ENCODE results near the gene BEND6. TPM values are rescaled to one million over a fixed set of nuclear protein-coding genes. Genes with fewer than 3 reads are reported as not detected.

Gene BEND6
- total RNA-seq, 1 donor from 2014 or later = 0.13 TPM

DNA sequence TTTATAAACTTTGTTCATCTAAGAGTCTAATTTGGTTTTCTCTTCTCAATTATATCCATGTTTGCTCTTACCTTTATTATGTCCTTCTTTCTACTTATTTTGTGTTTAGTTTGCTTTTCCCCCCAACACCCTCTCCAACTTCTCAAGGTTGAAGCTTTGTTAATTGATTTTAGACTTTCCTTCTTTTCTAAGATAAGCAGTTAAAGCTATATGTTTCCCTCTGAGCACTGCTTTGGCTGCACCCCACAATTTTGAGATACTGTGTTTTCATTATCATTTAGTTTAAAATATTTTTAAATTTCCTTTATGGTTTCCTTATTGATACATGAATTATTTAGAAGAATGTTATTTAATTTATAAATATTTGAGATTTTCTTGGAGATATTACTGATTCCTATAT lies 13.9 kb upstream of the BEND6 start:
- no peak for DNase-seq (ENCODE audit: low read depth in 2 of 2)

- peak in 1 of 2 donors; percentile 23 for DNase-seq (ENCODE audit: low read depth in 2 of 2)
Measured at GRCh38 chr6:56944661-56945060, 10.2 kb upstream of the BEND6 start.

DNA sequence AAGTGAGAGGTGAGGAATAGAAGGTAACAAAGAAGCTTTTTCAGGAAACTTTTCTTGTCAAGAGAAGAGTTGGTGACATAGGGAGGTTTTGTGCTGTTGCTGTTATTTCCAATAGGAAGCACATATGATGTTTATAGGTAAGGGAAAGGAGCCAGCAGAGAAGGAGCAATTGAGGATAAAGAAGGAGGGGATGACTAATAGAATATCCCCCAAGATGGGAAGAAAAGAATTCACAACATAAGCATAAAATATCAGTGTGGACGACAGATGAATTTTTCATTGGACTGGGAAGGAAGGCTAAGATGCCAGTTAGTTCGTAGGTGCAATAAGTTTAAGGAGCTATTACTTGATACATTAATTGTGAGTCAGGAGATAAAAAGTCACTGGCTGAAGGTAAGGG lies 8.5 kb upstream of the BEND6 start:
- DNase-seq (ENCODE audit: low read depth in 2 of 2) = no peak

- DNase-seq (ENCODE audit: low read depth in 2 of 2) = no peak
Measured at GRCh38 chr6:56947924-56948323, 7.0 kb upstream of the BEND6 start.

GRCh38 chr6:56949265-56949664 lies 5.6 kb upstream of the BEND6 start:
- DNase-seq (ENCODE audit: low read depth in 2 of 2) = no peak

- peak in 1 of 2 donors; percentile 17 for DNase-seq (ENCODE audit: low read depth in 2 of 2)
Measured at GRCh38 chr6:56949925-56950495, 4.9 kb upstream of the BEND6 start.

- no peak for DNase-seq (ENCODE audit: low read depth in 2 of 2)
Measured at GRCh38 chr6:56951049-56951831, 3.7 kb upstream of the BEND6 start.

DNA sequence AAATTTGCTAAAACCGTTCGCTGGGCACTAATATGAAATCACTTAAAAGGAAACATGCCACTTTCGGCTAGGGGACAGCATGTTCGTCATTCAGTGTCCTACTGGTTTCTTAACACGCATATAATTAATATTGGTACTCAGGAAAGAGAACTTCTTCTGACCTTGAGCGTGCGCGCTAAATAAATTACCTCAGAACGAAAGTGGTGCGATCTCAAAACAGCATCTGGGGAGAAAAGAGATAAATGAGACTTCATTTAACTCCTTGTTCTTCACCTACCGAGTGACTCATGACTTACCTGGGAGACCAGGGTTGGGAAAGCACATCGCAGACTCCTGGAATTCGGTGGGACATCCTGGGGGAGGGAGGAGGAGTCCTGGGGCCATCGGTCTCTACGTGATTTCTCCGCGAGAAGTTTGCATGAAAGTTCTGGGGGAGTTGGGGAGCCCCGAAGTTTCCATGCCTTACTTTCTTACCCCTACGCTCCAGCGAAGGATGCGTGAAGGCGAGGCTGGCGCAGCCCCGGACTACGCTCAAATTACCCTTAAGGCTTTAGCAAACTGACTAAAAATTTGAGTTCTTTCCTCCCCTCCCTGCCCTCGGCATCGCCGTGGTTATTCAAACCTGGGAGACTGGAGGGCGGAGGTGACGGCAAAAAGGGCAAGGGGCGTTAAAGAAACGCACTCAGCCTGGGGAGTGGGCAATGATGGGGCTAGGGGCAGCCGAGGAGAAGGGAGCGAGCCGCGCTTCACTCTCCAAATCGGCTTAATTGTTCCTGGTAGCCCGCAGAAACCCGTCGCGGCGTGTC lies 1.1 kb upstream of the BEND6 start:
- DNase-seq (ENCODE audit: low read depth in 2 of 2) = peak in 1 of 2 donors; percentile 8

DNA sequence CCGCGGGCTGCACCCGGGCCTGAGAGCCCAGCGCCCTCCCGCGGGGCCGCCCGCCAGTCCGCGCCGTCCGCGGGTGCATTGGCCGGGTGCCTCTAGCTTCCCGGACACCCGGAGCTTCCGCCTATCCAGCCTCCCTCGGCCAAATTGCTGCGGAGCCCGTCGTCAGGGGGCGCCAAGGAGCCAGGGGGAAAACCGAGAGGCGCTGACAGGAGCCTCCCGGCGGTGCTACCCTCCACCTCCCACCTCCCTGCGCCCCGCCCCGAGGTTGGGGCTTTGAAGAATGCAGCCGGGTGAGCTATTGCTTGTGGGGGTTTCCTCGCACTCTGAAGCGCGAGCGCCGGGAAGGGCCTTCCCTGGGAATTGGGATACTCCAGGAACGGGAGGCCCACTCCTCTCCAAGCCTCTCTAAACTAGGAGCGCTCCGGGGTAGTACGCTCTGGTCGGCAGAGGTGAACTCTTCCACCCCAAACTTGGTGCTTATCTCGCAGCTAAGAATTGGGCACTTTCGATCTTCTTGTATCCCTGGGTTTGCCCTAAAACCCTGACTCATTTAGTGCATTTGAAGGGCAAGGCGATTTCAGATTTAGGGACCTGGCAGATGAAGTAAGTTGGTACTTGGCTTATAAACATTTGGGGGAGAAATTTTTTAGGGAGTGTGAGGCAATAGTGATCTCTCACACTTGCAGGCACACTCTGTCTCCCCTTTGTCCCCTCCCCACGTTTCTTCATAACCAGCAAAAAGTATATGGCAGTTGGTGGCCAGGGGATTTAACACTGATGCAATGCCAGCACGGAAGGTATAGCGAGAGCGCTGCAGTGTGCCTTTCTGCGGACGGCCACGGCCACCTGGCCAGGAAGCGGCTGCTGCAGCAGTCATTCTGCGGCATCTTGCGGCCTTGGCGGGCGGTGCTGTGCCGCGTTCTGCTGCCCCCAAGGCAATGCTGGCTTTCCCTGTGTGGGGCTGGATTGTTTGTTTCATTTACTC lies 556 bp downstream of the BEND6 start:
- DNase-seq (ENCODE audit: low read depth in 2 of 2) = peak; percentile 18 to 88

- DNase-seq (ENCODE audit: low read depth in 2 of 2) = no peak
Measured at GRCh38 chr6:56956491-56956890, 1.6 kb downstream of the BEND6 start.

DNA sequence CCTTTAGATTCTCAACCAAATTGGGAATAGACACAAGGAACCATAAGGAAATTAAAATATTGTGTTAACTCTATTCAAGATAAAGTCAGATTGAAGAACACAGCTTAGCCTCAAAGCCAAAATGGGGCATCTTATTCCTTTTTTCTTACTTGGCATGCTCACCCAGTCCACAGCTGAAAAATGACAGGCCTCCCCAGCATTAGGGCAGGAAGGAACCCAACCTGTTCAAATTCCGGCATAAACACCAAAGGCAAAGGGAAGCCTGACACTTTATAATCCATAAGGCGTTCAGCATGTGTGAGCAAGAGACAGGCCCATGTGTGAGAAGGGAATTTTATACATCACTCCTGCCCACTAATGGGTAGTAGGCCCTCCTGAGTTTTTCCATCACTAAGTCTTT lies 2.9 kb downstream of the BEND6 start:
- no peak for DNase-seq (ENCODE audit: low read depth in 2 of 2)

DNA sequence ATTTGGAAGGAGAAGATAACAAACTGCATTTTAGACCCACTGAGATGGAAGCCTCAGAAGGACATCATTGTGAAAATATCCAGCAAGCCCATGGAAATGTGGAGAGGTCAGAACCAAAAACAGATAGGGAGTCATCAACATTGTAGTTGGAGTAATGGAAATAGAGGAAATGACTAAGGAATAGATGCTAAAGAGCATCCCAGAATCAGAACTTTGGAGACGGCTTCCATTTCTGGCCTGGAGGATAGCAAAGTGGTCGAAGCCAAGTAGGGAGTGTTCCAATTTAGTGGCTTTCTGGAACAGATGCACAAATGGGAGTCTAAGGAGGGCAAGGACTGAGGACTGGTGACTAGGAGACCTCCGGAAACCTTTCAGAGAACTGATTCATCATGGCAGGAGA lies 3.6 kb downstream of the BEND6 start:
- DNase-seq (ENCODE audit: low read depth in 2 of 2) = no peak

DNA sequence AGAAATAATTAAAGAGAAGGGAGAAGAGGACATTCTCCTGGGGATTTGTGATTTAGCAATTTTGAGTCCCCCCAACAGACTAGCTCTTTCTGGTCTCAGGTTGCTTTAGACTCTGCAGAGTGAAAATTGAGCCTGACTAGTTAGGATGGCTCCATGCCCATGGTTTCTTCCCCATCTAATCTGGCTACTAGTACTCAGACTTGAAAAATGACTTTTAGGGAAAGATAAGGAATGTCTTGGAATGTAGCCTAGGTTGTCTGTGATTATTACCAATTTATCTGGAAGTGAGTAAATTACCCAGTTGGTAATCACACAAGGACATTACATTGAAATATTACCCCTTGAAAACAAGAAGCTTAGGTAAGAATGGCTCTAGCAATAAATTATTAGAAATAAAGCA lies 4.2 kb downstream of the BEND6 start:
- DNase-seq (ENCODE audit: low read depth in 2 of 2) = no peak

DNA sequence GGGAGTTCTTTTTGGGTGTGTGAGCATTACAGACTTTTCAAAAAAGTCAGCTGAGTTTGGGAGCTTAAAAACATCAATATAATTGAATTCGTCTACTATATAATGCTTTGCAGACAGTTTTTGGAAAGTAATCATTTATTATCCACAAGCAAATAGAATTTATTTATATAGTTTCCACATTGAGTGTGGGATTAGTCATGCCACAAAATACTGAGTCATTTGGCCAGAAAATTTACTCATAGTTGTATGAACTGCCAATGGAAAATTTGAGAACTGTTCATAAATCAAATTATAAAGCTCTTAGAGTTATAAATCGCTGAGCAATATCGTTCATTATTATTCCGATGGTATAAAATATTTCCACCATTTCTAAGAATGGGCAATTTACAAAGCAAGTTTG lies 5.0 kb downstream of the BEND6 start:
- DNase-seq (ENCODE audit: low read depth in 2 of 2) = peak in 1 of 2 donors; percentile 11

- no peak for DNase-seq (ENCODE audit: low read depth in 2 of 2)
Measured at GRCh38 chr6:56961151-56961550, 6.2 kb downstream of the BEND6 start.

DNA sequence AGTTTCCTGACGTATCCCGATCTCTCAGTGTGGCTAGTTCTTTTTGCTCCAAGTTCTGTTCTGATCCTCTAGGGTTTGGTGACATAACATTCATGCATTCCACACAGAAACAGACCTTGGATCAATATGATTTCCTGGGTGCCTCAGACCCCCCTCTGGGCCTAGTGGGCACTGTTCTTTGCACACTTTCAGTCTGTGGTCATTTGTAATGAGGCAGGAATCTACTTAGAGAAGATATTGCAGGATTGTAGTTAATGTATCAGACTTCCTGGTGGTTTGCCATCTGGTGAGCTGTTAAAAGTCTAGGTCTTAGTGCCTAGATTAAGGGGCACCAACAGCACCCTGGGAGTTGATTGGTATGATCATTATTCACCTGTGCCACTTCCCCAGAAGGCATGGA lies 7.5 kb downstream of the BEND6 start:
- DNase-seq (ENCODE audit: low read depth in 2 of 2) = no peak

- DNase-seq (ENCODE audit: low read depth in 2 of 2) = no peak
Measured at GRCh38 chr6:56963043-56963442, 8.1 kb downstream of the BEND6 start.

- no peak for DNase-seq (ENCODE audit: low read depth in 2 of 2)
Measured at GRCh38 chr6:56963793-56964192, 8.9 kb downstream of the BEND6 start.

DNA sequence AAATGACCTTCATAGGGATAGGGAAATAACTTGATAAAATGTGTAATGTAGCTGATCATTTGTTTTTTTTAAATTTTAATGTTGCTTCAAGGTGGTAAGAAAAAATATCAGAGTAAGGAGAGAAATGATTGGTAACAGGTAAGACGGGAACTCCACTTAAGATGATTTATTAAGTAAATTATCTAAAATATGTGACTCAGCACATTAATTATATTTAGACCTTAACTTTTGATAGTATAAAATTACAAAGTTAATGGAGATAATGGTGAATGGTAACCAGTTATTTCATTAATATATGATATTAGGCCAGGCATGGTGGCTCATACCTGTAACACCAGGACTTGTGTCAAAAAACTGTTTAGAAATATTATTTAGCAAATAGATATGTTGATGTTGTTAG lies 10.2 kb downstream of the BEND6 start:
- no peak for DNase-seq (ENCODE audit: low read depth in 2 of 2)

DNA sequence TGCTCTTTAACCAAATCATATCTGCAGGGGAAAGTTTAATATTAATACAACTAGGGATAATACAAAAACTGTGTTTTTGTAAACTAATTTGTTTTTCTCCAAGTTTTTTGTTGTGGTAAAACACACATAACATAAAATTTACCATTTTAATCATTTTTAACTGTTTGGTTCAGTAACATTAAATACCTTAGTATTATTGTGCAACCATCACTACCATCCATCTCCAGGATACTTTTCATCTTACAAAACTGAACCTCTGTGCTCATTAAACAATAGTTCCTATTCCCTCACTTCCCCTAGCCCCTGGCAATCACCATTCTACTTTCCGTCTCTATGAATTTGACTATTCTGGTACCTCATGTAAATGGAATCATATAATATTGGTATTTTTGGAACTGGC lies 15.9 kb downstream of the BEND6 start:
- DNase-seq (ENCODE audit: low read depth in 2 of 2) = no peak

GRCh38 chr6:56977192-56977591 lies 22.3 kb downstream of the BEND6 start:
- no peak for DNase-seq (ENCODE audit: low read depth in 2 of 2)

Measured in dermis microvascular lymphatic vessel endothelial cell (primary cell).